ENCODE results near the gene SLPI.

Gene SLPI

GRCh38 chr20:45211569-45212474, 42.5 kb downstream of the SLPI start:
- no peak for FAIRE-seq

GRCh38 chr20:45209924-45210323, 44.4 kb downstream of the SLPI start:
- FAIRE-seq, result no peak

- FAIRE-seq, result no peak
These were observed 47.6 kb downstream of the SLPI start, which contains the start of gene SEMG1 for GRCh38 chr20:45206725-45207124. SEMG1 (plus strand) TSS chr20:45207033; CDS start chr20:45207054, 21 bp downstream.
